IgD-negative memory B cell (primary cell): ENCODE data around the gene SEC31B. TPM values are rescaled to one million over a fixed set of nuclear protein-coding genes. Genes with fewer than 3 reads are reported as not detected.

Experiments used
- H3K27ac Mint-ChIP-seq, 3 donors: one replicate each; pipeline ENCODE4 v1.8.0; 2020 to 2022; ENCODE audit warnings: mild to moderate bottlenecking in 3 of 3, mixed read lengths in 3 of 3, moderate library complexity in 1 of 3
- H3K27me3 Mint-ChIP-seq: one replicate; pipeline ENCODE4 v1.8.0; 2021; ENCODE audit warnings: mixed read lengths
- H3K36me3 Mint-ChIP-seq: one replicate; pipeline ENCODE4 v1.8.0; 2020; ENCODE audit warnings: mild to moderate bottlenecking, mixed read lengths
- H3K4me1 Mint-ChIP-seq, 3 donors: one replicate each; pipeline ENCODE4 v1.8.0; 2020 to 2022; ENCODE audit warnings: mixed read lengths in 3 of 3, mild to moderate bottlenecking in 1 of 3
- H3K4me3 Mint-ChIP-seq, 4 donors: one replicate each; pipeline ENCODE4 v1.8.0; 2020 to 2022; ENCODE audit warnings: mild to moderate bottlenecking in 4 of 4, mixed read lengths in 4 of 4, moderate library complexity in 3 of 4
- H3K9me3 Mint-ChIP-seq, 3 donors: one replicate each; pipeline ENCODE4 v1.8.0; 2020 to 2021; ENCODE audit warnings: mixed read lengths in 3 of 3, mild to moderate bottlenecking in 1 of 3
- polyA plus RNA-seq: library from polyadenylated mRNA; unstranded; fragments of 300-500 nt; fragmentation: Illumina TruSeq; gene quantifications from one replicate; pipeline ENCODE4 v1.2.3, GENCODE V29; 2021

Gene SEC31B
- polyA plus RNA-seq, 1 donor from 2014 or later, result 0.13 TPM

DNA sequence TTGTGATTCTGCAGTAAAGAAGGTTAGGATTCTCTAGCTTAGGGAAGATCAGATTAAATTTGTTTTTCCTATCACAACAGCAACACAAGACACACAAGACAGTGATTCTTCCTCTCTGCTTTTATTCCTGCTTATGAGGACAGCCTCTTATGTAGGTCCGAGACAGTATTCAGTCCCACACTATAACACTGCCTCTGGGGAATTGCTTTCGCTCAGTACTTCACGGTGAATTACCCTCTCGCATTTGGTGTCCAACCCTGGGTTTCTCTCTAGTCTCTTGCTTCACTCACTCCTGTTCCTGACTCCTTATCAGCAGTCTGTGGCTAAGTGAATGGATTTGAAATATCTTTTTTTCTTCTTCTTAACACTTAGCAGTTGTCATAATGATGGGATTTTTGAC is 17.8 kb upstream of the SEC31B start:
- peaks cover 2% of the 10 kb centered on the region for H3K36me3 Mint-ChIP-seq
- H3K4me1 Mint-ChIP-seq, result peaks cover 20 to 28% (median 23%) of the 10 kb centered on the region in 3 donors
- H3K9me3 Mint-ChIP-seq, result no peaks in the 10 kb centered on the region
- no peaks in the 10 kb centered on the region for H3K27me3 Mint-ChIP-seq
- H3K4me3 Mint-ChIP-seq, result peak overlapping the region in 2 of 4 donors; percentile 1 to 51
- H3K27ac Mint-ChIP-seq, result no peak overlapping the region

GRCh38 chr10:100535715-100536353 is 16.2 kb upstream of the SEC31B start, which contains the start of gene HIF1AN:
HIF1AN (plus strand) TSS chr10:100535943; CDS start chr10:100535959, 16 bp downstream.
- H3K4me1 Mint-ChIP-seq, result peaks cover 17 to 31% (median 25%) of the 10 kb centered on the region in 3 donors
- H3K36me3 Mint-ChIP-seq, result no peaks in the 10 kb centered on the region
- H3K27me3 Mint-ChIP-seq, result no peaks in the 10 kb centered on the region
- H3K9me3 Mint-ChIP-seq, result no peaks in the 10 kb centered on the region
- H3K27ac Mint-ChIP-seq, result peak within 1 kb of the TSS in 1 of 3 donors; percentile 28
- no peak within 1 kb of the TSS for H3K4me3 Mint-ChIP-seq

- Mint-ChIP-seq H3K9me3 (no peaks in the 10 kb centered on the region), H3K27me3 (no peaks in the 10 kb centered on the region), H3K4me1 (peaks cover 18 to 30% (median 27%) of the 10 kb centered on the region in 3 donors), H3K27ac (no peak overlapping the region), H3K4me3 (no peak overlapping the region), H3K36me3 (no peaks in the 10 kb centered on the region)
Observed at GRCh38 chr10:100535338-100535714, 15.7 kb upstream of the SEC31B start.

DNA sequence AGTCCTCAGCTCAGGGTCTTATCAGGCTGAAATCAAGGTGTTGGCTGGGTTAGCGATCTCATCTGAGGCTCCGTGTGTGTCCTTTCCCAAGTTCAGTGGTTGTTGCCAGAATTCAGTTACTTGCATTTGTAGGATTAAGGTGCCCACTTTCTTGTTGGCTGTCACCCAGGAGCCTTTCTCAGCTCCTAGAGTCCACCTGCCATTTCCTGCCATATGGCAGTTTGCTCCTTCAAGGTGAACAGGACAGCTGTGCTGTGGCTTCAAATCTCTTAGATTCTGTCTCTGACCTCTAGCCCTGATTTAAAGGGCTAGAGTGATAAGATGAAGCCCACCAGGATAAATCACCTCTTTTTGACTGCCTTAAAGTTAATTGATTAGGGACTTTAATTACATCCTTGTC is 15.1 kb upstream of the SEC31B start:
- H3K27me3 Mint-ChIP-seq, result no peaks in the 10 kb centered on the region
- H3K27ac Mint-ChIP-seq, result peak overlapping the region in 1 of 3 donors; percentile 28
- H3K9me3 Mint-ChIP-seq, result no peaks in the 10 kb centered on the region
- H3K36me3 Mint-ChIP-seq, result no peaks in the 10 kb centered on the region
- no peak overlapping the region for H3K4me3 Mint-ChIP-seq
- peaks cover 24 to 32% (median 32%) of the 10 kb centered on the region in 3 donors for H3K4me1 Mint-ChIP-seq

DNA sequence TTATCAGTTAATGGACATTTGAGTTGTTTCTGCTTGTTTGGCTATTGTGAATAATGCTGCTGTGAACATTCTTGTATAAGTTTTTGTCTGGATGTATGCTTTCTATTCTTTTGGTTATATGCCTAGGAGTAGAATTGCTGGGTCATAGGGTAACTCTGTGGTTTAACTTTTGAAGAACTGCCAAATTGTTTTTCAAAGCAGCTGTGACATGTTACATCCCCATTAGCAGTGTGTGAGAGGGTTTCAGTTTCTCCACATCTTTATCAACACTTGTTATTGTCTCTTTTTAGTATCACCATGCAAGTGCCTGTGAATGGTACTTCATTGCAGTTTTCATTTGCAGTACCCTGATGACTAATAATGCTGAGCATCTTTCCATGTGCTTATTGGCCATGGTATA is 12.1 kb upstream of the SEC31B start:
- peaks cover 19 to 27% (median 27%) of the 10 kb centered on the region in 3 donors for H3K4me1 Mint-ChIP-seq
- no peaks in the 10 kb centered on the region for H3K9me3 Mint-ChIP-seq
- H3K27me3 Mint-ChIP-seq, result no peaks in the 10 kb centered on the region
- peak overlapping the region in 2 of 4 donors; percentile 1 to 70 for H3K4me3 Mint-ChIP-seq
- no peak overlapping the region for H3K27ac Mint-ChIP-seq
- H3K36me3 Mint-ChIP-seq, result no peaks in the 10 kb centered on the region

- no peaks in the 10 kb centered on the region for H3K36me3 Mint-ChIP-seq
- no peaks in the 10 kb centered on the region for H3K27me3 Mint-ChIP-seq
- H3K27ac Mint-ChIP-seq, result peak within 1 kb of the TSS; percentile 69 to 98 (median 97)
- peaks cover 19 to 24% (median 19%) of the 10 kb centered on the region in 3 donors for H3K4me1 Mint-ChIP-seq
- peak within 1 kb of the TSS; percentile 96 to 100 (median 100) for H3K4me3 Mint-ChIP-seq
- no peaks in the 10 kb centered on the region for H3K9me3 Mint-ChIP-seq
Observed at GRCh38 chr10:100529475-100530298, 10.0 kb upstream of the SEC31B start, which contains the start of gene NDUFB8. NDUFB8 (minus strand) TSS chr10:100529871; CDS start chr10:100529851, 20 bp downstream.

GRCh38 chr10:100528921-100529474 is 9.3 kb upstream of the SEC31B start:
- peaks cover 19 to 24% (median 19%) of the 10 kb centered on the region in 3 donors for H3K4me1 Mint-ChIP-seq

DNA sequence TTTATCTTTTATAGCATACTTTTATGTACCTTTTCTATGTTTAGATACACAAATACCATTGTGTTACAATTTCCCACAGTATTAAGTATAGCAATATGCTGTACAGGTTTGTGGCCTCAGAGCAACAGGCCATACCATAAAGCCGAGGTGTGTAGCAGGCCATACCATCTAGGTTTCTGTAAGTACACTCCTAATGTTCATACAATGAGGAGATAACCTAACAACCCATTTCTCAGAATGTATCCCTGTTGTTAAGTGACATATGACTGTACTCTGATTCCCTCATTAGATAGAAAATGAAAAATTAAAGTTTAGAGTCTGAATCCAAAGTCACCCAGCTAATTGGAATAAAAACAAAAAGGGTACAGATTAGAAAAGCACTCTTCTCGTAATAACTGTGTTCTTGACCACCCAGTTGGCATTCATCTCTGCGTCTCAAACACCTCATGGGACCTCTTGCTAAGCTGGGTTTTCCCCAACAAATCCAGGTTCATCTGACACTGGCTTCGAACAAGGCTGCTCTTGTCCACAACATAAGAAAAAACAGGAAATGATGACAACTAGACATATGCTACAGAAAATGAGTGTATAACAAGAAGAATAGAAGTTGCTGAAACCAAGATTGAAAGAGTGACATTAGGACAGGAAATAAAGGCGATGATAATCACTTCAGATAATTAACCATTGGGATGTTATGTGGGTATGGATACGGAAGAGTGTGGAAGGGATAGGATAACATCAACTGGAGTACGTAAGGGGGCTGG is 8.6 kb upstream of the SEC31B start:
- H3K27me3 Mint-ChIP-seq, result no peaks in the 10 kb centered on the region
- no peaks in the 10 kb centered on the region for H3K9me3 Mint-ChIP-seq
- H3K27ac Mint-ChIP-seq, result peak overlapping the region; percentile 69 to 98 (median 97)
- peak overlapping the region; percentile 96 to 100 (median 100) for H3K4me3 Mint-ChIP-seq
- H3K4me1 Mint-ChIP-seq, result peaks cover 19 to 24% (median 19%) of the 10 kb centered on the region in 3 donors
- H3K36me3 Mint-ChIP-seq, result no peaks in the 10 kb centered on the region

More at GRCh38 chr10:100528921-100529474, 9.3 kb upstream of the SEC31B start:
- Mint-ChIP-seq H3K27ac (peak overlapping the region; percentile 69 to 98 (median 97)), H3K4me3 (peak overlapping the region; percentile 96 to 100 (median 100)), H3K27me3 (no peaks in the 10 kb centered on the region), H3K9me3 (no peaks in the 10 kb centered on the region), H3K36me3 (no peaks in the 10 kb centered on the region)

DNA sequence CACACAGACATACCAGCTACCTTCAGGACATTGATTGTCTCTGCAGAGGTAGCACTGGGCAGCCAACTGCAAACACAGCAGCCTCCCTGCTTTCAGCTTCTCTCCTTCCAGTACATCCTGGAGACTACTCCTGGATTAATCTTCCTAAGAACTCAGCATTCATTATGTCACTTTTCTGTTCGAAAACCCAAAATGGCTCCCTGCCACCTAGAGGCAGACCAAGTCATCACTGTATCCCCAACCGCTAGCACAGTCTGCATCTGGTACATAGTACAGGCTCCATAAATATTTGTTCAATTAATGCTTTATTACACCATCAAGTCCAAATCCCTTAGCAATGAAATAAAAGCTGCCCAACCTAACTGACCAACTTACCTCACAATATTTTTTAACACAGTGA is 5.0 kb upstream of the SEC31B start:
- Mint-ChIP-seq H3K4me1 (peaks cover 10 to 14% (median 10%) of the 10 kb centered on the region in 3 donors), H3K4me3 (no peak overlapping the region), H3K27me3 (peaks cover 6% of the 10 kb centered on the region), H3K27ac (peak overlapping the region in 1 of 3 donors; percentile 53), H3K9me3 (no peaks in the 10 kb centered on the region), H3K36me3 (no peaks in the 10 kb centered on the region)

- Mint-ChIP-seq H3K9me3 (no peaks in the 10 kb centered on the region), H3K4me1 (peaks cover 6 to 14% (median 9%) of the 10 kb centered on the region in 3 donors), H3K4me3 (no peak overlapping the region), H3K27ac (peak overlapping the region in 1 of 3 donors; percentile 53), H3K36me3 (no peaks in the 10 kb centered on the region), H3K27me3 (peaks cover 7% of the 10 kb centered on the region)
Observed at GRCh38 chr10:100524206-100524605, 4.5 kb upstream of the SEC31B start.

GRCh38 chr10:100522945-100523344 is 3.3 kb upstream of the SEC31B start:
- Mint-ChIP-seq H3K4me1 (peaks cover 2 to 10% (median 8%) of the 10 kb centered on the region in 3 donors), H3K27me3 (peaks cover 13% of the 10 kb centered on the region), H3K36me3 (no peaks in the 10 kb centered on the region), H3K27ac (no peak overlapping the region), H3K4me3 (no peak overlapping the region), H3K9me3 (no peaks in the 10 kb centered on the region)

DNA sequence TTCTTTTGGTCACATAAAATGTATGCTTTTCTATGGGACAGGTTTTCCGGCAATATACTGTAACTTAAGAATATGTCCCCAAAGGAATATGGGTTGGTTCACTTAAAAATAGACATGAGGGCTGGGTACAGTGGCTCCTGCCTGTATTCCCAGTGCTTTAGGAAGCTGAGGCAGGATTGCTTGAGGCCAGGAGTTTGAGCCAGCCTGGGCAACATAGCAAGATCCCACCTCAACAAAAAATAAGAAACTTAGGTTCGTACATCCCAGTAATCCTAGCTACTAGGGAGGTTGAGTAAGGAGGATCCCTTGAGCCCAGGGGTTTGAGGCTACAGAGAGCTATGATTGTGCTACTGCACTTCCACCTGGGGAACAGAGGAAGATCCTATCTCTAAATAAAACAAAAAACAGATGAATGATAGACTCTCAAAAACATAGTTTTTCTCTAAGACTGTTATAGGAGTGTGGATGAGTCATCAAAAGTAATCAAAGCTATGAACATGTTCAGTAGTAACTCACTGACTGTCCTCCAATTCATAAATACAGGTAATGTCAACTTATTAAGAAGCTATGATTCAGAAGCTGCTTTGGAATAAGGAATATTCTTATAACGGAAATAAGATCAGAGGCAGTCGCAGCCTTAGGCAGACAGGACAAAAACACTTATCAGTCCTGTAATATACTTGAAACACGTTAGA is 2.6 kb upstream of the SEC31B start:
- Mint-ChIP-seq H3K27ac (peak overlapping the region in 1 of 3 donors; percentile 28), H3K9me3 (no peaks in the 10 kb centered on the region), H3K27me3 (peaks cover 13% of the 10 kb centered on the region), H3K4me1 (peaks cover 2 to 10% (median 8%) of the 10 kb centered on the region in 3 donors), H3K4me3 (no peak overlapping the region), H3K36me3 (no peaks in the 10 kb centered on the region)

DNA sequence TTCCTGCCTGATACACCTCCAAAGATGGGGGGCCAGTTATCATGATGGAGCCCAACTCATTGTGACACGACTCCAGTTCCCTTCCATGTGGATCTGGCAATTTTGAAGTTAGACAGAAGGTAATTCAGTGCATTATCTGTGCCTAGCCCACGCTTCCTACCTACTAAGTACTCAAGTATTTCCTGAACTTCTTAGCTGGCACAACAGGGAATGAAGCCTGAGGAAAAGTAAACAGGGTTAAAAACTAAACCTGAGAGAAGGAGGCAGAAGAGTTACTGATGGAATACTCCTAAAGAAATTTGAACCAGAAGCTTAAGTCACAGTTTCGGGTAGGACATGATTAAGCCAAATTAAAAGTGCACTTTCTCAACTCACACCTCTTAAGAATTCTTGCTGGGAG is 1.1 kb upstream of the SEC31B start:
- H3K27ac Mint-ChIP-seq, result no peak overlapping the region
- peaks cover 2 to 8% (median 7%) of the 10 kb centered on the region in 3 donors for H3K4me1 Mint-ChIP-seq
- peaks cover 3% of the 10 kb centered on the region for H3K36me3 Mint-ChIP-seq

DNA sequence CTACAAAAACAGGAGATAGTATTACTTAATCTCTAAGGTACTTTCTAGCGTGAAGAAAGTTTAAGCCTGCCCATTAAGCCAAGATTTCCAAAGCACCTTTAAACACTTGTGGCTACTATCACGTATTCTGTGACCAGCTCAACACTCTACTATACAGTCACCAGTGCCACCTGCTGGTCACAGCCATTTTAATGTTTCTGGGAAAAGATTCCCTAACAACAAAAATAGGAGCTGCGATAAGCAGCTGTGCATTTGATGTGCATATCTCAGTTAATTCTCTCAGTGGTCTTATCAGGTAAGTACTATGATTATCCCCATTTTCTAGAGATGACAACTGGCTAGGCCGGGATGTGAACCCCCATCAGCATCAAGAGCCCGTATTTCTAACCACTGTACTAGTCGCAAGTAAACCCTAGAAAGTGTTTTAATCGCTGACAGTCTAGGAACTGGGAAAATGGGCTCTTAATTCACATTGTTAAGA is 860 bp downstream of the SEC31B start:
- Mint-ChIP-seq H3K4me3 (no peak overlapping the region), H3K27ac (no peak overlapping the region), H3K36me3 (peaks cover 3% of the 10 kb centered on the region), H3K27me3 (peaks cover 13% of the 10 kb centered on the region), H3K4me1 (peaks cover 2 to 8% (median 7%) of the 10 kb centered on the region in 3 donors), H3K9me3 (no peaks in the 10 kb centered on the region)

More for the DNA sequence above, 1.1 kb upstream of the SEC31B start:
- peaks cover 13% of the 10 kb centered on the region for H3K27me3 Mint-ChIP-seq
- no peak overlapping the region for H3K4me3 Mint-ChIP-seq
- H3K9me3 Mint-ChIP-seq, result no peaks in the 10 kb centered on the region
